Measurements from ENCODE around the gene CCDC8.
"Not testable (repeated sequence)": the region's sequence is repeated elsewhere in the genome, so short reads cannot be mapped to it uniquely, and the experiment has no call there.

Gene CCDC8

DNA sequence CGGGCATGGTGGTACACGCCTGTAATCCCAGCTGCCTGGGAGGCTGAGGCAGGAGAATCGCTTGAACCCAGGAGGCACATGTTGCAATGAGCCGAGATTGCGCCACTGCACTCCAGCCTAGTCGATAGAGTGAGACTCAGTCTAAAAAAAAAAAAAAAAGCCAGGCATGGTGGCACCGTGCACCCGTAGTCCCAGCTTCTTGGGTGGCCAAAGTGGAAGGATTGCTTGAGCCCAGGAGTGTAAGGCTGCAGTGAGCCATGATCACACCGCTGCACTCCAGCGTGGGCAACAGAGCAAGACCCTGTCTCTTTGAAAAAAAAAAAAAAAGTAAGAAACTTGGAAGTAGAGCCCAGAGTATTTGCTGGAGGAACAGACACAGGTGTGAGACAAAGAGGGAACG, 27.7 kb downstream of the CCDC8 start:
- Mint-ChIP-seq H3K36me3 (peaks cover 4% of the 10 kb centered on the region), H3K9me3 (ENCODE audit: low read depth) (no peaks in the 10 kb centered on the region), H3K4me1 (ENCODE audit: low read depth) (no peaks in the 10 kb centered on the region), H3K4me3 (no peak overlapping the region), H3K27ac (no peak overlapping the region), H3K27me3 (no peaks in the 10 kb centered on the region)

DNA sequence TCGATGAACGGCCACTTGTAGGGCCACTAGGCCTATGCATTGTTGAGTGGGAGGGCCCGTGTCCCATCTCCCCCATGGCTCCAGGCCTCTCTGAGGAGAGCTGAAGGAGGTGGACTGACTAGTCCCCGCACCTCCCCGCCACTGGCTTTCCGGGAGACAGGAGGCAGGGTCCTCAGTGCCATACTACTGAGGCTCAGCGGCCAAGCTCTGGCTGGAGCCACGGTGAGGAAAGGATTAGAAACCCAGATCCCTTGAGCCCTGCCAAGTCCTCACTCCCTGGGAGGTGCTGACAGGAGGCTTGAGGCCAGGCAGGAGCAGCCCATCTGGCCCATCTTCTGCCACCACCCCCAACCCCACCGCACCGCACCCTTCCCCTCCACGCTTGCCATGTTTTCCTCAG, 29.0 kb downstream of the CCDC8 start:
- no peak overlapping the region for H3K4me3 Mint-ChIP-seq
- H3K27ac Mint-ChIP-seq: no peak overlapping the region
- H3K9me3 Mint-ChIP-seq (ENCODE audit: low read depth): no peaks in the 10 kb centered on the region
- no peaks in the 10 kb centered on the region for H3K27me3 Mint-ChIP-seq
- no peaks in the 10 kb centered on the region for H3K4me1 Mint-ChIP-seq (ENCODE audit: low read depth)
- peaks cover 6% of the 10 kb centered on the region for H3K36me3 Mint-ChIP-seq

DNA sequence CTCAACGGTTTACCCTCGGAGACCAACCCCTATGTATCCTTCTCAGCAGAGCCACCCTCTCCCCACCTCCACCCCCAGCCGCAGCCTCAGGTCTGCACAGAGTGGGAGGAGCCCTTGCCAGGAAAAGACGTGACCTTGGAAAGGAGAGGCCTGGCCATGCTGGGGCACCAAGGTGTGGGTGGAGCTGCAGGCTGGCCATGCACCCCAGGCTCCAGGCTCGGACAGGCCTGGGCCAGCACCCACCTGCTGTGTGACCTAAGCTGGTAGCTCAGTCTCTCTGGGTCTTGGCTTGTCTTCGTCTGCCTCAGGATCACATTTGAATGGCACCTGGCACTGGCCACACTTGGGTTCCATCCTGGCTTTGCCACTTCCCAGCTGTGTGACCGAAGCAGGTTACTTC, 29.5 kb downstream of the CCDC8 start:
- Mint-ChIP-seq H3K9me3 (ENCODE audit: low read depth) (no peaks in the 10 kb centered on the region), H3K27me3 (no peaks in the 10 kb centered on the region), H3K4me3 (no peak overlapping the region), H3K27ac (no peak overlapping the region), H3K4me1 (ENCODE audit: low read depth) (no peaks in the 10 kb centered on the region), H3K36me3 (peaks cover 4% of the 10 kb centered on the region)

DNA sequence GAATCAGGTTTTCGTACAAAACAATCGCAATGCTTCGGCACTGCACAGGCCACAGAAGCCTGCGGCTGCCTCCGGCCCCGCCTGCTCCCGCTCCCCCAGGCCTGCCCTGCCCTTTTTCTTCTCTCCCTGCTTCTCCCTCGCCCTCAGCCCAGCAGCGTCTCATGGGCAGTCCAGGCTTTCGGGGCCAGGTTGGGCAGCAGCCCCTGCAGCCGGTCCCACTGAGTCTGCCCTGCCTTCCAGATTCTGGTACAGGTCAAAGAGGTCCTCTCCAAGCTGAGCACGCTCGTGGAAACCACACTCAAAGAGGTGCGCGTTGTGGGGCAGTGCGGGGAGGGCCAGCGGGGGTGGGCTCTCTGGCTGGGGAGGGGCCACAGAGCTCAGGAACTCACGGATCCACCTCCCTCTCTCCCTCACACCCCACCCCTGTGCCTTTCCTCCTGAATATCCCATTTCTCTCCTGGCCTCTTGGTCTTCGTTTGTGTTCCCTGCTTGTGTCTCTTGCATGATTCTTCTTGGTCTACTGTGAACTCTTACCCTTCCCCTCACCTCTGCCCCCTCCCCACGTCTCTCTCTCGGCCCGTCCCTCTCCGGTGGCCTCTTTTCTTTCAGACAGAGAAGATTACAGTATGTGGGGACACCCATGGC, 30.1 kb downstream of the CCDC8 start:
- no peak overlapping the region for H3K27ac Mint-ChIP-seq
- H3K27me3 Mint-ChIP-seq: no peaks in the 10 kb centered on the region
- H3K4me3 Mint-ChIP-seq: no peak overlapping the region
- peaks cover 4% of the 10 kb centered on the region for H3K36me3 Mint-ChIP-seq
- no peaks in the 10 kb centered on the region for H3K4me1 Mint-ChIP-seq (ENCODE audit: low read depth)
- H3K9me3 Mint-ChIP-seq (ENCODE audit: low read depth): no peaks in the 10 kb centered on the region

DNA sequence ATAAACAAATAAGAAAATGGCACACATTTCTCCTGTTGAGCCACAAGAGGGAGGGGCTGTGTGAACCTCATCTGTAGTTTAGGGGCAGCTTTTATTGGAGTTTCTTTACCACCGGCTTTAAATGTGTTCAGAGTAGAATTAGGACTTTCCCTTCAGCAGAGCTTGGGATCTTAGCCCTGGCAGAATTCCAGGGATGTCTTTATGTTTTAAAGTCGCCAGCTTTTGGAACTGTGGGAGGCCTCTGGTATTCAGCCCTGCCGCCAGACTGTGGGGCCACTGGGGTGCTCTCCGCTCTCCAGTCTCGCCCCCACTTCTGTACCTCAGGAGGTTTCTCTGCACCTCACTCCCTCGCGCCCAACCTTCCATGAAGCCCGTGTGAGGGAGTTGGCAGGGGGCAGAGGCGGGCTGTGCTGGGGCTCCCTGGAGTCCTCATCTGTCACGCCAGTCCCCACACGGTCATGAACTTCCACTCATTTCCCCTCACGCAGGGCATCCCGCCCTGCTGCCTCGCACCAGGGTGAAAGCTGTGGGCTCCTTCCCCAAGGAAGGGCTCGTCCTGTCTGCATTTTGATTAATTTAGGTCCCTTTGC, 31.5 kb downstream of the CCDC8 start:
- H3K36me3 Mint-ChIP-seq: peaks cover 9% of the 10 kb centered on the region

GRCh38 chr19:46381346-46381745, 32.0 kb downstream of the CCDC8 start:
- Mint-ChIP-seq H3K4me1 (ENCODE audit: low read depth) (peaks cover 2% of the 10 kb centered on the region), H3K27me3 (no peaks in the 10 kb centered on the region), H3K9me3 (ENCODE audit: low read depth) (no peaks in the 10 kb centered on the region), H3K4me3 (no peak overlapping the region), H3K27ac (no peak overlapping the region), H3K36me3 (peaks cover 9% of the 10 kb centered on the region)

More for the DNA sequence above, 31.5 kb downstream of the CCDC8 start:
- Mint-ChIP-seq H3K9me3 (ENCODE audit: low read depth) (no peaks in the 10 kb centered on the region), H3K27ac (no peak overlapping the region), H3K27me3 (no peaks in the 10 kb centered on the region), H3K4me3 (no peak overlapping the region), H3K4me1 (ENCODE audit: low read depth) (peaks cover 2% of the 10 kb centered on the region)

GRCh38 chr19:46380690-46381089, 32.7 kb downstream of the CCDC8 start:
- Mint-ChIP-seq H3K27ac (no peak overlapping the region), H3K27me3 (no peaks in the 10 kb centered on the region), H3K9me3 (ENCODE audit: low read depth) (no peaks in the 10 kb centered on the region), H3K36me3 (peaks cover 9% of the 10 kb centered on the region), H3K4me3 (no peak overlapping the region), H3K4me1 (ENCODE audit: low read depth) (peaks cover 2% of the 10 kb centered on the region)

DNA sequence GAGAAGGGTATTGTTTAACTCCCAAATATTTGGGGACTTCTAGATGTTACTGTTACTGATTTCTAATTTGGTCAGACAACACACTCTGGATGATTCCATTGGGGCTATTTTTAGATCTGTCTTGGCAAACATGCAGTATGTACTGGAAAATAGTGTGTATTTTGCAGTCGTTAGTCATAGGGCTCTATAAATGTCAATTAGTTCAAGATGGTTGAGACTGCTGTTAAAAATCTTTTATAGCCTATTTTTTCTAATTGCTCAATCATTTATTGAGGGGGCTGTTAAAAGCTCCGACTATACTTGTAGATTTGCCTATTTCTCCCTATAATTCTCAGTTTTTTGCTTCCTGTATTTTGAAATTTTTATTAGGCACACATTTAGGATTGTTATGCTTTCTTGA, 35.1 kb downstream of the CCDC8 start:
- peaks cover 9% of the 10 kb centered on the region for H3K36me3 Mint-ChIP-seq
- no peak overlapping the region for H3K27ac Mint-ChIP-seq
- H3K4me3 Mint-ChIP-seq: no peak overlapping the region
- peaks cover 2% of the 10 kb centered on the region for H3K4me1 Mint-ChIP-seq (ENCODE audit: low read depth)
- H3K27me3 Mint-ChIP-seq: no peaks in the 10 kb centered on the region
- no peaks in the 10 kb centered on the region for H3K9me3 Mint-ChIP-seq (ENCODE audit: low read depth)

- peaks cover 9% of the 10 kb centered on the region for H3K36me3 Mint-ChIP-seq
- no peak overlapping the region for H3K27ac Mint-ChIP-seq
- peaks cover 10% of the 10 kb centered on the region for H3K4me1 Mint-ChIP-seq (ENCODE audit: low read depth)
- H3K9me3 Mint-ChIP-seq (ENCODE audit: low read depth): no peaks in the 10 kb centered on the region
- no peaks in the 10 kb centered on the region for H3K27me3 Mint-ChIP-seq
- H3K4me3 Mint-ChIP-seq: no peak overlapping the region
Observed at GRCh38 chr19:46376241-46377153, 36.9 kb downstream of the CCDC8 start.

- H3K9me3 Mint-ChIP-seq (ENCODE audit: low read depth); H3K27ac Mint-ChIP-seq; H3K36me3 Mint-ChIP-seq; H3K27me3 Mint-ChIP-seq; H3K4me3 Mint-ChIP-seq: not testable (repeated sequence)
- H3K4me1 Mint-ChIP-seq (ENCODE audit: low read depth): peaks cover 16% of the 10 kb centered on the region
Observed at GRCh38 chr19:46375476-46376067, 37.8 kb downstream of the CCDC8 start.

GRCh38 chr19:46374536-46375475, 38.6 kb downstream of the CCDC8 start:
- Mint-ChIP-seq H3K36me3 (peaks cover 5% of the 10 kb centered on the region), H3K4me3 (no peak overlapping the region), H3K27me3 (no peaks in the 10 kb centered on the region)

DNA sequence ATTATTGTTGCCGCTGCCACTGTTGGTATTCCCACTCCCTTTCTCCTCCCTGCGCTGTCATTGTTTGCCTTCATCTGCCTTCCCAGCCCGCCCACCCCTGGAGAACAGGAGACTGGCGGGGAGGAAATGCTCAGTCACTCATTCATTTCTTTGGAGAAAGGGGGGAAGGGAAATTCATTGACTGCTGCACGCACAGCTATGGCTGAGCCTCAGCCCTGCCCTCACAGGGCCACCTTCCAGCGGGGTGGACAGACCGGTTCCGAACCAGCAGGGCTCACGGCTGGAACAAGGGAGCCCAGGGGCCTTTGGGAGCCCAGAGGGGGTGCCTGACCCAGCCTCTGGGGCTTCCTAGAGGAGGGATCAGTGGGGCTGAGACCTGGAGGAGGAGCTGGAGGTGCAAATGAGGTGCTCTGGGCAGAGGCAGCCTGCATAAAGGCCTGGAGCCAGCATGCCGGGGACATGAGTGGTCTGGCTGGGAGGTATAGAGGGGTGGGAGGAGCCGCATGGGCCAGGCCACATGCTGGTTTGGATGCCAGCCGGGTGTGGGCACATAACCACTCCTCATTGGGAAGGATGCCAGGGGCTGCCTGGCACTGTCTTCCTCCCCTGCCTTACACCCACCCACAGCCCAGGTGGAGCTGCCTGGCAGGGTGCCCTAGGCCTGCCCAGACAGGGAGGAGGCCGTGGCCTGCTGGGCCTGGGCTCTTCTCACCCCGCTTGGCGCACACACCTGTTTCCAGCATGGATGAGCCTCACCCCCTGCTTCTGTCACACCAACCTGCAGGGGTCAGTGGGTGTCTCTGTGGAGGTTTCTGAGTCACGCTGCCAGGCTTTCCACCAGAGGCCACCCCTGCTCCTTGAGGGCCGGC, 39.6 kb downstream of the CCDC8 start:
- H3K4me3 Mint-ChIP-seq: no peak overlapping the region
- peaks cover 5% of the 10 kb centered on the region for H3K36me3 Mint-ChIP-seq
- H3K27me3 Mint-ChIP-seq: no peaks in the 10 kb centered on the region
- peaks cover 21% of the 10 kb centered on the region for H3K4me1 Mint-ChIP-seq (ENCODE audit: low read depth)
- H3K9me3 Mint-ChIP-seq (ENCODE audit: low read depth): no peaks in the 10 kb centered on the region
- no peak overlapping the region for H3K27ac Mint-ChIP-seq

More at GRCh38 chr19:46374536-46375475, 38.6 kb downstream of the CCDC8 start:
- no peaks in the 10 kb centered on the region for H3K9me3 Mint-ChIP-seq (ENCODE audit: low read depth)
- H3K4me1 Mint-ChIP-seq (ENCODE audit: low read depth): peaks cover 18% of the 10 kb centered on the region
- no peak overlapping the region for H3K27ac Mint-ChIP-seq

DNA sequence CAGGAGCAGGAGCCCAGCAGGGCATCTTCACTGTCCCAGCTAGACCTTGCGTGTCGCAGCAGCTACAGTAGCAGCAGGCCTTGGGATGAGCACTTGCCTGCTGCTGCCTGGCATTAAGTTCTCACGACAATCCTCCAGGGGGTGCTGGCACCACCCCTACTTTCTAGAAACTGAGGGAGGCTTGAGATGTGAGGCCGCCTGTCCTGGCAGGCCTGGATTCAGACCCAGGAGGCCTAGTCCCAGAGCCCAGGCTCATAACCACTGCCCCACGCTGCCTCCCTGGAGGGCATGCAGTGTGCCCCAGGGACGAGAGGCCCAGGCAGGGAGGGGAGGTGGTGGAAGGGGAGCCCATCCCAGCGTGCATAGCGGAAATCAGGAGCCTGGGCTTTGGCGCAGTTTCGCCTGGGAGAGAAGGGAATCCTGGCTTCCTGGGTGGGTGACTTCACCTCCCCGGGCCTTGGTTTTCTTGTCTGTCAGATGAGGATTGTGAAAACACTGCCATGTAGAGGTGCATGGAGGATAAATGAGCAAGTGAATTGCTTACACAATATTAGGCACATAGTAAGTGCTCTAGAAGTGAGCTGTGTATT, 40.4 kb downstream of the CCDC8 start:
- Mint-ChIP-seq H3K4me3 (no peak overlapping the region), H3K27ac (no peak overlapping the region), H3K27me3 (no peaks in the 10 kb centered on the region), H3K36me3 (peaks cover 5% of the 10 kb centered on the region), H3K4me1 (ENCODE audit: low read depth) (peaks cover 21% of the 10 kb centered on the region), H3K9me3 (ENCODE audit: low read depth) (no peaks in the 10 kb centered on the region)

Measured in activated naive CD8-positive, alpha-beta T cell (primary cell).